Measurements from ENCODE around the gene TMEM225B.
"Not testable (repeated sequence)": the region's sequence is repeated elsewhere in the genome, so short reads cannot be mapped to it uniquely, and the experiment has no call there.

The TMEM225B gene, protein sequence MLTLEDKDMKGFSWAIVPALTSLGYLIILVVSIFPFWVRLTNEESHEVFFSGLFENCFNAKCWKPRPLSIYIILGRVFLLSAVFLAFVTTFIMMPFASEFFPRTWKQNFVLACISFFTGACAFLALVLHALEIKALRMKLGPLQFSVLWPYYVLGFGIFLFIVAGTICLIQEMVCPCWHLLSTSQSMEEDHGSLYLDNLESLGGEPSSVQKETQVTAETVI

DNA sequence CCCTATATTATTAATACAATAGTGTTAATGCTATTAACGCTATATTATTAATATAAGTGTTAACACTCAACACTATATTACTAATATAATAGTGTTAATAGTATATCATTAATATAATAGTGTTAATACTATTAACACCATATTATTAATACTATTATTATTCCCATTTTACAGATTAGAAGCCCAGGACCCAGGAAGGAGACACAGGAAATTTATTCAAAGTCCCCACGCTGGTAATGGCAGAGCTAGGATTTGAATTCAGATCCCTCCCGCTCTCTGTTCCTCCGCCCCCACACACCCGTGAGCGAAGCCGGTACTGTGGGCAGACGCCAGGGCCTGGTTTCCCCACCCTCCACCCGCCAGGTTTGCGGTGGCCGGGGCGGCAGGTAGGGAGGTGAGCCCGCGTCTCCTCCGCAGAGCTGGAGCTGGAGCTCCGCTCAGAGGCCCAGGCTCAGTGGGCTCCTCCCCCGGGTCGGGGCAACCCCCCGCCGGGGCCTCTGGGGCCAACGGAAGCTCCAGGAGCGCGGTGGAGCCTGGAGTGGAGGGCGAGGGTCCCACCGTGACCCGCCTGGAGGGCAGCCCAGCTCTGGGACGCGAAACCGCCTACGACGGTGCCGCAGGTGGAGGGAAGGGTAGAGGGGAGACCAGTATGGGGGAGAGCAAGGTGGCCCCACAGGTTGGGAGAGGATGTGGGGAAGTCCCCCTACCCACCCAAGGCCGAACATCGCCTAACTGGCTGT lies at the start of gene TMEM225B:
TSS of gene TMEM225B (plus strand) at position 506 of the 740 bp plus-strand sequence. CDS start 6,122 bp downstream, outside the sequence.
- no peak for FAIRE-seq

DNA sequence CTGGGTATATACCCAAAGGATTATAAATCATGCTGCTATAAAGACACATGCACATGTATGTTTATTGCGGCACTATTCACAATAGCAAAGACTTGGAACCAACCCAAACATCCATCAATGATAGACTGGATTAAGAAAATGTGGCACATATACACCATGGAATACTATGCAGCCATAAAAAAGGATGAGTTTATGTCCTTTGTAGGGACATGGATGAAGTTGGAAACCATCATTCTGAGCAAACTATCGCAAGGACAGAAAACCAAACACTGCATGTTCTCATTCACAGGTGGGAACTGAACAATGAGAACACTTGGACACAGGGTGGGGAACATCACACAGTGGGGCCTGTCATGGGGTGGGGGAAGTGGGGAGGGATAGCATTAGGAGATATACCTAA lies 48.5 kb upstream of the TMEM225B start:
- not testable (repeated sequence) for FAIRE-seq

DNA sequence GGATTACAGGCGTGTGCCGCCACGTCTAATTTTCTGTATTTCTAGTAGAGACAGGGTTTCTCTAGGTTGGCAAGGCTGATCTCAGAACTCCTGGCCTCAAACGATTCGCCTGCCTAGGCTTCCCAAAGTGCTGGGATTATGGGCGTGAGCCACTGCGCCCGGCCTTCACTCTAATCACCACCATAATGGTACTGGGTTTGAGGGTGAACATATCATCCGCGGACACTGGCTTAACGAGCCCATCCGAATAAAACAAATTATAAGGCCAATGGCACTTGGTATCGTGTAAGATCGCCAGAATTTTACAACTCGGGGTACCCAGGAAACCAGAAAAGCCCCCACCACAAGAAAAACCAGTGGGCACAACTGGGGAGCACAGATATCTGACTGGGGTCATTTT lies 46.7 kb upstream of the TMEM225B start:
- FAIRE-seq: no peak

DNA sequence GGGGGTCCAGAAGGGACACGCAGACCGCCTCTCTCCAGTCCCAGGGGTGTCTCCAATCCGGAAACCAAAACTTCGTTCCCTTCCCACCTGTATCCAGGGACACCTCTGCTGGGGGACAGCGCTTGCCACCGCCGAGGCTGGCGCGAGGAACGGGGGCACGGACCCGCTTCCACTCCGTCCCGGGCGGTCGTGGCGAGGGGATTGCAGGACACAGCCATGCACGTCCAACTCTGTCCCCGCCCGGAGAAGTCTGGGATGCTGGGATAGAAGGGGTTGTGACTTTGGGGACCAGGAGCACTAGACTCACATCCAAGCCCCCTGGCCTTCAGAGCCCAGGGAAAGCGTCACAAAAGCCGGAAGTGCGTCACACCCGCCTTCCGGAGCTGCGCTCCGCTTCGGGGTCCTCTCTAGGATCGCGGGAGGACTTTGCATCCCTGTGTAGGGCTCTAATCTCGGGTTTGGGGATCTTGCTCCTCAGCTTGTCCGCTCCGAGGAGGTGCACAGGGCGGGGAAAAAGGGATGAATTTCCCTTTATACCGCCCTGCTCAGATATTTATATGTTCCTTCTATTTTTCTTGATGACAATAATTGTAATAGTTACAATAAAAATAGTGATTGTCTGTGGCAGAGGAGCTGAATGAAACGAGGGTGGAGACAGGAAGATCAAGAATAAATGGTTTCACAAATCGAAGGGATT lies 46.2 kb upstream of the TMEM225B start, which contains the start of gene FAM200A:
TSS of gene FAM200A (minus strand) at position 348 of the 697 bp plus-strand sequence. CDS start 3,707 bp downstream, outside the sequence.
- no peak for FAIRE-seq

DNA sequence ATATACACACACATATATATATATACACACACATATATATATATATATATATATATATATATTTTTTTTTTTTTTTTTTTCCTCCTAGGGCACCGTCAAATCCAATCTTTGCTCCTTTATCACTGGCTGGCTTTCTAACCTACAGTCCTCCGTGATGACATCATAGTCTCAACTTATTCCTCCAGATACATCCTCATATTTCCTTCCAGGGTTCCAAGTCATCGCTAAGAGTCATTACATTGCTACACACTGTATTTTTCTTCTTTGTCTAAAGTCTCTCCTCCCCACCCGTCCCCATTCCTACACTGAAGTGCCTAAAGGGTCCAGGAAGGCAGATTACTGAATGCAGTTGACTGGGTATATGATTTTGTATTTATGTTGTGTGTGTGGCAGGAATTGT lies 45.0 kb upstream of the TMEM225B start:
- no peak for FAIRE-seq

DNA sequence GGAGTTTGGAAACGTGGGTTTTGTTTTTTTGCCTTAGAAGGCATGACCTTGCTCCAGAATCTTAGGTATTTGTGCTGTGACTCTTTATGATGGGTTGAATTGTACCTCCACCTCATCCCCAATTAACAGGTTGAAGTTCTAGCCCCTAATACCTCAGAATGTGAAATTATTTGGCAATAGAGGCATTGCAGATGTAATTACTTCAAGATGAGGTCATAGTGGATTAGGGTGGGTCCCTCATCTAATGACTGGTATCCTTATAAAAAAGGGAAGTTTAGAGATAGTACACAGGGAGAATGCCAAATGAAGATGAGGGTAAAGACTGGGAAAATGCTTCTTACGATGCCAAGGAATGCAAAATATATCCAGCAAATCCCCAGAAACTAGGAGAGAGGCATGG lies 43.1 kb upstream of the TMEM225B start:
- FAIRE-seq: no peak

DNA sequence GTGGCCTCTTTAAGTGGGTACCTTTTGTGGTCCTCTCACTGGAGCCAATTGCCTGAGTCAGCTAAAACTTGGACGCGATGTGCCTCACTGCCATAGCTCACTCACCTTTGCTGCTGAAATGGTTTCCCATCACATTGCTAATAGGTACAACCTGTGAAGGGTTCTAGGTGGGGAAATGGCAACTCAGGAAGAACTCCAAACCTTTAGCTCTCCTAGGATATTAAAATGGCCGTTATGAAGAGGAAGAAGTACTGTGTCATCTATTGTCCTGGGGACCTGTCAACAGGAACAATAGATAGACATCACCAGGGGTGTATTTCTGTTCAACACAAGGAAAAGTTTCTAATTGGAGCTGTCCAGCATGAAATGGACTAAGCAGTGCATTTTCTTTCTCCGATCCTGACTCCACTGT lies 40.9 kb upstream of the TMEM225B start:
- FAIRE-seq: no peak

DNA sequence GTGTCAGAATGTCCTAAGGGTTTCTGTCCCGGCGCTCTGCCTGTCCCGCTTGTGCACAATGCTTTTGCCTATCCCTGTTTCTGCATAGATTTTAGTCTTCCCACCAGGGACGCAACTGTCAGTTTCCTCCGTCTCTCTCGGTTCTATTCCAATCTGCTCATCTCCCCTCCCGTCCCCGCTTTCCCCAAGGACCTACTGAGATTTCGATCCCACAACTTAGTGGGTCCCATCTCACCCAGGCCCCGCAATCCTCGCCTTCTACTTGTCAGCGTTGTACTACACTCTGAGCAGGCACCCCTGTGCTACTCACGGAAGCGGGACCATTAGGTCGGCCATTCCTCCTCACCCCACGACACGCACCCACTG lies 40.1 kb upstream of the TMEM225B start:
- FAIRE-seq: no peak

DNA sequence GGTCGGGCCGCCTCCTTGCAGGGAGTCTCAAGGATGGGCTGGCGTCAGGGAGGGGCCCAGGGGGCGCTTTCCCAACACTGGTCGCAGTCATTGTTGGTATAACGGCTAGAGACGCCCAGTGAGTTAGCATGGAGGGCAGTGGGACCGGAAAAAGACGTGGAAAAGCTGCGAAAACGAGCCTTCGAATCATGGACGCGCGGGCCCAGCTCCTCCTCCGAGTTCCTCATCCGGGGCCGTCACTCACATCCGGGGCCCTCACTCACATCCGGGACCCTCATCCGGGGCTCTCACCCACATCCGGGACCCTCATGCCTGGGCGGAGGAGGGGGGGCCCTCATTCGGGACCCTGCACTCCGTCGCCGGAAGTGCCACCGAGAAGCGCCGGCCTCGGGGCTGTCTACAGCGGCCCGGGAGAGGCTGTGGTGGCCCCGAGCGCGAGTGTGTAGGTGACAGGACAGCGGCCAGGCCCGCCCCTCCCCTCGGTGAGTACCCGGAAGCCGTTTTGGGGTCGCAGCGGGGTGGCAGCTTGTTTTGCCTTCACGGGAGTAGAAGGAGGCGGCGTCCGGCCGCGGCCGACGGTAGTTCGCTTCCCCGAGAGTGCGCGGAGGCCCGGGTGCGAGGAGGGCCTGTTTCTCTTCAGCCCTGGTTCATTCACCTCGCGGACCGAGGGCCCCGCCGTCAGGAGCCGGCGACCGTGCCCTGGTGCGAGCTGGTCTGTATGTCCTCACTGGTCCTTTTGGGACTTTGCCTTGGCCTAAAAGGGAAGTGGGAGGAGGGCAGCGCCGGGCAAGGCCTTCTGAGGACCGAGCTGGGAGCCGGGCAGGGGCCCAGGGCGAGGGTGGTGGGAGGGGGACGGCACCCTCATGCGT lies 39.5 kb upstream of the TMEM225B start, which contains the start of gene ZNF655:
TSS of gene ZNF655 (plus strand) at position 337 of the 869 bp plus-strand sequence. CDS start 1,918 bp downstream, outside the sequence.
- FAIRE-seq: no peak

DNA sequence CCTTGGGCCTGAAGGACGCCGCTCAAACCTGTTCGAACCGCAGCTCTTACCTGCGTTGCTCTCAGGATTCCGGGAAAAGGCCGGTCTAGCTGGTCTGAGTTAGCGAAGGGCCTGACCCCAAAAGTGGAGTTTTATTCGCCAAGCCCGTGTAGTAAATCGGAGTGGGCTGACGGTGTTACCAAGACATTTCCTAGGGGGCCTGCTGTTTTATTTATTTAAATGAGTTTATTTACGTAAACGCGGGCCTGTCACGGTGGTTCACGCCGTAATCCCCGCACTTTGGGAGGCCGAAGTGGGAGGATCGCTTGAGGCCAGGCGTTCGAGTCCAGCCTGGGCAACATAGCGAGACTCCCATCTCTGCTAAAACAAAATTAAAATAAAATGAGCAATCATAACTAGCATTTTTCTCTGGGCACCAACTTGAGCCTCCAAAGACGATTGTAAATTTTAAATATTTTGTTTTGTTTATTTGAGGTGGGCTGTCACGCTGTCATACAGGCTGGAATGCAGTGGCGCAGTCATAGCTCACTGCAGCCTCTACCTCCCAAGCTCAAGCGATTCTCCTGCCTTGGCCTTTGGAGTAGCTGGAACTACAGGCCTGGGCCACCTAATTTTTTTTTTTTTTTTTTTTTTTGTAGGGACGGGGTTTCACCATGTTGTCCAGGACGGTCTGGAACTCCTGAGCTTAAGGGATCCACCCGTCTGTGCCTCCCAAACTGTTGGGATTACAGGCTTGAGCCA lies 38.7 kb upstream of the TMEM225B start:
- FAIRE-seq: no peak

DNA sequence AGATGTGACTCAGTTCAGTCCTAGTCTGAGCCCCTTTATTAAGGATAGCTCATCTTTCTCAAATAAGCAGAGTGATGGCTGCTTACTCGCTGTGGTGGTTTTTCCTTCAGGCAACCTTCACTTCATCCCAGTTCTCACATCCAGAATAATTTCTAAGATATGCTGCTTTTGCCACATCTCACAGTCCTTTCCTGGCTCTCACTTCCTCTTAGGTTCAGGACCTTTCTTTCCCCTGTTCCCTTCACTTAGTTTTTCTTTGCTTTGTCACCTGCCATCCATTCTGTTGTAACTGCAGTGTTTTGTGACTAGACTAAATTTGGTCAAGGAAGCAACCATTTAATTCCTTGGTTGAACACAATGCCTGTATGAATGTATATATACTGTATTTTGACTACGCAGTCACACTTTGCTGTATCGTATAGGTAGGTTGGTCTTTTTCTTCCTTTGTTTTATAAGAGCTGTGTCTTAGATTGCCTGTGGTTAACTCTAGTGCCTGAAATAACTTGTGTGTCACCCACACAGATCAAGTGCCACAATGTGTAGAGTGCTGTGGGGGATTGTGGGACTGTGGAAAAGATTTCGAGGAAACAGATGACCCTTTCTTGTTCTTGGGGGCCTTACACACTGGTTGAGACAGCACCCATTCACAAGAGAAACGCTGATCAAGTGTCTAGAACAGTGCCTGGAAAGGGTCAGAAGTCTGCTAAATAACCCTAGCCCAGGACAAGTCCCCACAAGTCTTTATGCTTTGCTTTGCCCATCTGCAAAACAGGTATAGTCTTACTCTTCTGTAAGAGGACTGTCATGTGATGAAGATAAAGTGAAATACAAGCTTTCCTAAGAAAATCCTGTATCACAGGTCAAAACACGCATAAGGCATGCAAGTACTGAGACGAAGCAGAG lies 37.0 kb upstream of the TMEM225B start:
- FAIRE-seq: no peak

DNA sequence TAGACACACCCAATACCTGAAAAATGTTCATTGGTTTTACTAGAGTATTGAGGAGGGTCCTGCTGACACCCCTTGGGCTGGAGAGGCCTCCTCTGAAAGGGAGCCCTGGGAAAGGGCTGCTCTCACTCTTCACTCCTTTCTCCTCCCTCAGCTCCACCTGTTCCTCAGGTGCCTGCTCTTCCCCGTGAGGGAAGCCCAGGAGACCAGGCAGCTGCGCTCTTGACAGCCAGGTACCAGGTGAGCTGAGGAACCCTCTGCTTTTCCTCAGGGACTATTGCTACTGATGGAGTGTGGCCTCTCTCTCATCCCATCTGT lies 36.4 kb upstream of the TMEM225B start:
- no peak for FAIRE-seq

DNA sequence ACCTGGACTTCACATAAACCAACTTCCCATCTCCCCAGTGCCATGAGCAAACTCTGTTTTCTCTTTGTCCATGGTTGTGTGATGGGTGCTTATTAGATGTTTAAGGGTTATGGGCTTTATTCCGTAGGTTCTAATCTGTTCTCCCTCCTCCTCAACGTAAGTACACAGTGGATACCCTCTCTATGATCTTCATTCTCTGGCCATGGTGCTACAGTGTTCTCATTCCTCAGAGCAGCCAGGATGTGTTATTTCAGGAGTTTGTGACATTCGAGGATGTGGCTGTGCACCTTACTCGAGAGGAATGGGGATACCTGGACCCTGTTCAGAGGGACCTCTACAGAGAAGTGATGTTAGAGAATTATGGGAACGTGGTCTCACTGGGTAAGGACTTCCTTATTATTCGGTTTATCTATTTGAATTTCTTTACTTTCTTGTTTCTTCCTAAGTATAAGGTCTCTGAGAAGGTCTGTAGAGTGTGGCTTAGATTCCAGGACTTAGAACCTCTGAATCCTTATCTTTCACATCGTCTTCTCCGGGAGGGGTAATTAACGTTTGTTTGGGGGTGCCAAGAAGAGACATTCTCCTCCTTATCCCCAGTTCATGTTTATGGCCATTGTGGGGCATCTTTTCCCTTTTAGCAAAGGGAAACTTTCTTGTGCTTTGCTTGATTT lies 35.8 kb upstream of the TMEM225B start:
- no peak for FAIRE-seq

DNA sequence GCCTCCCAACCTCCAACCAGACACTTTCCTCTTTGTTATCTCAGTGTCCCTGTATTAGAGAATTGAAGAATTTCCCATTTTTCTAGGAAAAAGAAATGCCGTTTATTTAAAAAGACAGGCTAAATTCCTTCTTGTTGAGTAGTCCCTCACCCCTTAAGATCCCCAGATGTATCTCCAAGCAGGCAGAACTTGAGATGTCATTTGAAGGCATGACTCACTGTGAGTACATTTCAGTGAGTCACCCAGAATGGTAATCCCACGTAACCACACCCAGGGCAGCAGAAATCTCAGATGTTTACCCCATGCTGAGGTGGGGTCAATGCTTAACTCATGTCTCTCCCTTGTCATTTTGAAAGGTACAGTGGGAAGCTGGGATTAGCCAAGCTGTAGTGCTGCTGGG lies 35.2 kb upstream of the TMEM225B start:
- no peak for FAIRE-seq

DNA sequence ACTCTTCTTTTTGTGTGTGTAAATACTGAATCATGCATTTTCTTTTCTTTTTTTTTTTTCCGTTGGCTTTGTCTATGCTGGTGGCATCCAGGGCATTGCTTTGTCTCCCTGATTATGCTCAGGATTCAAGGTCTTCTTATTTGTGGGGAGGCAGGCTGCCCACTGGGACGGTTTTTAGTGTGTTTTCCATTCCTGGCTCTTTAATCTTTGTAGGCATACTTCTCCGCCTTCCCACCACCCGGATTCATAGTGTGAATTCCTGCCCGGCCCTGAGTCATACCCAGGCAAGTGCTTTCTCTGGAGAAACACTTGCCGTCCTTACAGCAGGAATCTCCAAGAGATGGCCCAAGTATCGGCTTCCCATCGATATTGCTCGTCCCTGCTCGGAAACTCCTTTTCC lies 34.4 kb upstream of the TMEM225B start:
- no peak for FAIRE-seq

DNA sequence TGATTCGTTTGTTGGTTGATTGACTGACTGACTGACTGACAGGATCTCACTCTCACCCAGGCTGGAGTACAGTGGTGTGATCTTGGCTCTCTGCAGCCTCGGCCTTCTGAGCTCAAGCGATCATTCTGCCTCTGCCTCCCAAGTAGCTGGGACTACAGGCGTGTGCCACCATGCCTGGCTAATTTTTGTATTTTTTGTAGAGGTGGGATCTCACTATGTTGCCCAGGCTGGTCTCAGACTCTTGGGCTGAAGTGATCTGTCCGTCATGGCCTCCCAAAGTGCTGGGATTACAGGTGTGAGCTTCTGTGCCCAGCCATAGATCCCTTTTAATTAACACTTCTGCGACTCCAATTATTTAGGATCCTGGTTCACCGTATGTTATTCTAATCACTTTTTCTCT lies 29.3 kb upstream of the TMEM225B start:
- not testable (repeated sequence) for FAIRE-seq

DNA sequence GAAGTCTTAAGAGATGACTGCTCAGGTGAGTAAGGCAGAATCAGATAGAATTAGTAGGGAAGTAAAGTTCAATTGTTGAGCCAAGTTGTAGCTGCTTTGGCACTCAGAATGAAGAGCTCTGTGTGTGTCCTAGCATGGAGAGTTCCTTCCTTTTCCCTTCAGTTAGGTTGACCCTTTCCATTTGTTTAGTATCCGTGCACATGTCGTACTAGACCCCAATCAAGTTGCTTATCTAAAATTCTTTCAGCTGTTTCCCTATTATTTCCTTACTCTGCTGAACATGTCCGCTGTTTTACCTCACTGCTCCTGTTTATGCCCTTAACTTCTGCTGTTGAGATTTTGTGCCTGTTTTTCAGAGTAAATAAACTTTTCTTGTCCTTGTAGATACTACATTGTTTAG lies 26.3 kb upstream of the TMEM225B start:
- FAIRE-seq: no peak

DNA sequence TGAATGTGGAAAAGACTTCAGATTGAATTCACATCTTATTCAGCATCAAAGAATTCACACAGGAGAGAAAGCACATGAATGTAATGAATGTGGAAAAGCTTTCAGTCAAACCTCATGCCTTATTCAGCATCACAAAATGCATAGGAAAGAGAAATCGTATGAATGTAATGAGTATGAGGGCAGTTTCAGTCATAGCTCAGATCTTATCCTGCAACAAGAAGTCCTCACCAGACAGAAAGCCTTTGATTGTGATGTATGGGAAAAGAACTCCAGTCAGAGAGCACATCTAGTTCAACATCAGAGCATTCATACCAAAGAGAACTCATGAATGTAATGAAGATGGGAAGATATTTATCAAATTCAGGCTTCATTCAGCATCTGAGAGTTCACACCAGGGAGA lies 24.8 kb upstream of the TMEM225B start:
- no peak for FAIRE-seq

DNA sequence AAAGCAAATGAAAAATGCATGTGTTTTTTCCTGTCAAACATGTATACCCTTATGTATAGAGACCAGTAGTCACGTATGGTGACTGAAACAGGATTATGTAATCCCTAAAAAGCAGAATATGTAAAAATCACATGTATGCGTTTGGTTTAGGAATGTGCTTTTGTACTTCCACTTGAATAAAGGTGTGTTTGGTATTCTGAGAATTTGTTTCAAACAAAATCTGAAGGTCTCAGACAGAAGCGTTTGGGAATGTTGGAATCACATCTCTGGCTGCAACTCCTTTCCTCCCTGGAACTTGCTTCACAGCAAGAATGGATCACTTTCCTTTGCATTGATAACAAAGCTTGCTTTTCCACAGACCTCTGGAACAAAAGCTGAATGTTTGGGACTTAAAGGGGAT lies 21.8 kb upstream of the TMEM225B start:
- FAIRE-seq: no peak

DNA sequence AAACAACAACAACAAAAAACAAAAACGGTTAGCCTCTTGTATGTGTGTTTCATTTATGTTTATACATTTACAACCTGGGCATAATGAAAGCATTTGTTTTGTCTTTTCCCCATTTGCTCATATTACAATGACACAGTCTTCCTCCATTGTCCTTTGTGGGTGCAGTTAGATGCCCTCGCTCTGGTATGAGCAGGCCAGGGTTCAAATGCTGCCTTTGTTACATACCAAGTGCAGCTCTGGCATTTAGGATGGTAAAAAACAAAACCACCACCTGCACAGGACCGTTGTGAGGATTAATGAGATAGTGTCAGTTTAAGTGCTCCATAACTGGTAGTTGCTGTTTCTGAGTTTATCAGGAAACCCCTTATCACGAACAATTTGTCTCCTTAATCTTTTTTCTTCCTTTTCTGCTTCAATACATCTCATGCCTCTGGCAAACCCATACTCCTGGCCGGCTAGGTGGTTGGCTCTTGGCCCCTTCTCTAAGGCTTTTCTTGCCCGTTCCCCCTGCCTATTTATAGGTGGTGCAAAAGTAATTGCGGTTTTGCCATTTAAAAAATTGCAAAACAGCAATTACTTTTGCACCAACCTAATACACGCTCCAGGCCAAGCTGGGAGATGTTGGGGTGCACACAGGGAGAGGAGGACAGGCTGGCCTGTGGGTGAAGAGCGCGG lies 18.6 kb upstream of the TMEM225B start:
- FAIRE-seq: no peak

Data from TTC549 (cell line).